HG03095 (cell line): ENCODE results near the gene TRIM36.
A peak's percentile ranks its signal among the peaks of the same experiment; 100 is the strongest.

Experiments
- ATAC-seq: cut with Tn5 transposase; IDR thresholded peaks from one replicate; pipeline ENCODE4 v1.9.1; 2021; ENCODE audit warnings: moderate library complexity; ENCODE audit not compliant: unreplicated experiment

Gene TRIM36

DNA sequence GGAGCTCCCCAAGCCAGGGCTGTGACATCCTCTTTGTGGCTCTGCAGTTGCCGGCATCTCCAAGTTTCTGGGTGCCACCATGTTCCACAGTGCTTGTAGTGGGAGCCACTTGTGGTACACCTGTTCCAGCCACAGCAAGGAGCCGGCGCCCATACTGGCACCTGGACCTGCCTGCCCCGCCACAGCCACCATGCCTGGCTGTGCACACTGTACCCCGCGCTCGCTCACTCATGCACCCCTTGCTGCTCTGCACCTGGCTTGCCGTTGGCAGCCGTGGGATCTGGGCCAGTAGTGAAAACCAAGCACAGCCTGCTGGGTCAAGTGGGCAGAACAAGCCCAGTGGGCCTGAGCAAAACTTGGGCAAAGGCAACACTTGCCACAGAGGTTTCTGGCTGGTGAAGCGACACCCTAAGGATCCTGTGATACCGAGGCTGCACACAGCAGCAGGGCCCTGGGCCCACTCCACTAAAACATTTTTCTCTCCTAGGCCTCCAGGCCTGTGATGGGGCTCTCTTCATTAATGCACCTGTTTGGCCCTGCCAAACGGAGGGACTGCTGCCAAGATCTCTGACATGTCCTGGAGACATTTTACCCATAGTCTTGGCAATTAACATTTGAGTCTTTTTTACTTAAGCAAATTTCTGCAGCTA is 2.8 kb downstream of the TRIM36 start:
- no peak for ATAC-seq

GRCh38 chr5:115165790-115166189 is 3.9 kb downstream of the TRIM36 start:
- no peak for ATAC-seq

DNA sequence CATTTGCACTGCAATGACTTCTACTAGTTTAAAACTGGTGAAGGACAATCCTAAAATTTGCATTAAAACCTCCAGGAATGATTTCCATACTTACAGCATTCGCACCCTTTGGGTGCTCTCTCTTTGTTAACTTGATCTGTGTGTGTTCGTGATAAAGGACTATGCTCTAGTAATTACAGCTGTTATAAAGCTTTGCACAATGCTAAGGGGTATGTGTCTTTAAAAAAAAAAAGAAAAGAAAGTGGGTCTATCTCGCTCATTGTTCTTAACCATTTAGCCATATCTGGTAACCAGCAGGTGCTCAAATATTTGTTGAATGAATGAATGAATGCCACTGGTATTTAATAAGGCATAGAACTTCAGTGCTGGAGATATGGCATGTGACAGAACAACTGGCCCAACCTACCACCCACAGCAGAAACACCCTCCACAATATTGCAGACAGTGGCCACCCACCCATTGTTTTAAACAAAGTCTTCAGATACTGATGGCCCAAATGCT is 8.7 kb downstream of the TRIM36 start:
- no peak for ATAC-seq

- ATAC-seq = no peak
These were observed 18.4 kb downstream of the TRIM36 start for GRCh38 chr5:115151208-115151805.

GRCh38 chr5:115150512-115150911 is 19.2 kb downstream of the TRIM36 start:
- ATAC-seq = no peak

DNA sequence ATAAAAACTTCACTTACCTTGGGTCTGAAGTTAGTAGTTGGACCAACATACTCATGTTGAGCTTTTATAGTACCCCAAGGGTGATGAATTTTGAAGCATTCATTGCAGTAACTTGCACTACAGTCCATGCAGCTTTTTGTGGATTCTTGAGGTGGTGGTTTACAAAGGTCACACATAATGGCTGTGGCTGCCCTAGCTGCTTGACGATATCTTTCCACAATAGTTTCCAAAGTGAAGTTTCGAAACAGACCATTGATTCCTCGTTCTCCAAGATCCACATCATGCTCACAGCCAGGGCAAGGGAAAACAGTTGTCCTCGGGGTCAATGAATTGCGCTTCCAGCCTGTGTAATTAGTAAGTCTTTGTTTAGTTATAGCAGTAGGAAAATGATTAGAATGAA is 22.7 kb downstream of the TRIM36 start:
- ATAC-seq = no peak

- no peak for ATAC-seq
These were observed 33.4 kb downstream of the TRIM36 start for GRCh38 chr5:115136294-115136693.

GRCh38 chr5:115132465-115132864 is 37.2 kb downstream of the TRIM36 start:
- no peak for ATAC-seq

DNA sequence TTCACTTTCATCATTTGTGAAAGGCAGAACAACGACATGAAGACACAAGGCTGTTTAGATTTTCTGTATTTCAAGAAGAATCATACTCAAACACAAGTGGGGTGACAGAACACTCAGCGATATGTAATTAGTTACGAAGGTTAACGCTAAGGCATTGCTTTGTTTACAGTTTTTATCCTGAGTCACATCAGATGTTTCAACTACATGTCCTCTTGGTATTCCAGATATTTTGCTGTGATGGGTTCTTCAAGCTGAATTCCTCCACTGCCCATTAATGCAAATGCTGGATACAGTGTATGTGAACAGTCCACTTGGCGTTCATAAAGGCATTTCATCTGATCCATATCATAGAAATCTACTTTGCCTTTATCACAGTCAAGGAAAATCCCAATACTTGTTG is 43.4 kb downstream of the TRIM36 start:
- no peak for ATAC-seq

- no peak for ATAC-seq
These were observed 45.0 kb downstream of the TRIM36 start for GRCh38 chr5:115124741-115125140.

GRCh38 chr5:115116001-115116400 is 53.7 kb downstream of the TRIM36 start:
- ATAC-seq = no peak

DNA sequence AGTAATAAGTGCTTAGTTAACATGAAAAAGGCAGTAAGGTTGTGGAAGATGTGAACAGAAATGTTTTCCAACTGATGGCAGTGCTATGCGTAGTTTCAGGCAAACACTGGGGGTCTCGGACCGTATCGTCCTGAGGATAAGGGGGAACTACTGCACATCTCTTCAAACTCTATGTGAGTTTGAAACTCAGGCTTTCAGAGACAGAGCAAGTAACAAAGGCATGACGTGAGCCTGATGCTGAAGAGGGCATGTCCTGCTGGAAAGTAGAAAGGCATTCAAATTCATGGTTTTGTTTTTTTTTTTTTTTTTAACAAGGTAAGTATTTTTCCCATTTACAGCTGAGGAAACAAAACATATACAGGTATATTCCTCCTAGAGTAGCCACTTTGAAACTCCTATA is 59.9 kb downstream of the TRIM36 start:
- ATAC-seq = no peak

DNA sequence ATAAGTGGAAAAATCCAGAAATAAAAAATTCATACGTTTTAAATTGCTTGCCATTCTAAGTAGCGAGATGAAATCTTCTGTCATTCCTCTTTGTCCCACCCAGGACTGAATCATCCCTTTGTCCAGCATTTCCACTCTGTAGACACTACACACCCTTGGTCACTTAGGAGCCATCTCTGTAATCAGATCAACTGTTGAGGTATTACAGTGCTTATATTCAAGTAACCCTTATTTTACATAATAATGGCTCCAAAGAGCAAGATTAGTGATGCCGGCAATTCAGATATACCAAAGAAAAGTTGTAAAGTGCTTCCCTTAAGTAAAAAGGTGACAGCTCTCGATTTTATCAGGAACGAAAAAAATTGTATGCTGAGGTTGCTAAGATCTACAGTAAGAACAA is 60.4 kb downstream of the TRIM36 start:
- ATAC-seq = no peak

GRCh38 chr5:115100319-115100955 is 69.3 kb downstream of the TRIM36 start:
- no peak for ATAC-seq

DNA sequence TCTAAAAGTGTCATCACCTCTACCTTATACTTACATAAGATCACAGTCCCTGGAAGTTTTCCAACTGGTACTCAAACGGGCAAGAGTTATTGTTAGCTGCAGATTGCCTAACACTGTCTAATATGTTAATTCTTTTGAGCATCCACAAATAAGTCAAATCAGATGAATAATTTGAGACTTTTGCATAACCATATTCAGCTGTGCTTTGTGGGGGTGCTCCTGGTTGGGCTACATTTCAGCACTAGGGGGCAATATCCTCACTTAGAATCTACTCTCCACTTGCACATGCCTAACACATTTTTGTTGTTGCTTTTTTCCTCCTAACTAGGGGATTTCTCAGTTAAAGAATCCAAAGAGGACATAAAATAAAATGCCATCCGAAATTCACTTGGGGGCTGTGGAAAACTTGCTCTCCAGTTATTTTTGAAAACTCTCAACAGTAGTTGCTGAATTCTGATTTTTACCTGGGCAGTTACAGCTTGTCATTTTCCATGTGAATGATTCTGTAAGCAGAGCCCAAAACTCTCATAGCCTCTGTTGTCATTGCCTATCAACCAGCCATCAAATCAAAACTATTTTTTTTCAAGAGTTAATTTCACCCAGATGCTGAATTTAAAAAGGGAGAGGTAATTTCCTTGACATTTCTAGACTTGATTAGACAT is 71.5 kb downstream of the TRIM36 start:
- peak; percentile 89 for ATAC-seq

GRCh38 chr5:115097236-115097635 is 72.5 kb downstream of the TRIM36 start:
- no peak for ATAC-seq

- ATAC-seq = no peak
These were observed 73.5 kb downstream of the TRIM36 start for GRCh38 chr5:115096034-115096769.

DNA sequence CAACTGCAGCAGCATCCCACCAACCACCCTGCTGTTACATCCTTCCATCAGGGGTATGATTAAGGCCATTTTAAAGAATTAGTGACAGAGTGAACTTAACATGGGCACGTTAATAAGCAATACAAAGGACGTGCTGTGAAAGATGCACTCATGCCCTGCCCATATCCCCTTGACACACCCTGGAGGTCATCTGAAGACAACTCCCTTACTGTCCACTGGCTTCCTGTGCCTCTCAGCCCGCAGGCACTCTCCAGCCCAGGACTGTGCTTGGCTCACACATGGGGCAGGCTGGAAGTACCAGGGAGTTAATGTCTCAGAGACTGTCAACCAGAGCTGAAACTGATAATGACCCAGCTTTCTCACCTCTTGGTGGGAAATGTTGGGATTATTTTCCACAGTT is 81.8 kb downstream of the TRIM36 start:
- no peak for ATAC-seq

DNA sequence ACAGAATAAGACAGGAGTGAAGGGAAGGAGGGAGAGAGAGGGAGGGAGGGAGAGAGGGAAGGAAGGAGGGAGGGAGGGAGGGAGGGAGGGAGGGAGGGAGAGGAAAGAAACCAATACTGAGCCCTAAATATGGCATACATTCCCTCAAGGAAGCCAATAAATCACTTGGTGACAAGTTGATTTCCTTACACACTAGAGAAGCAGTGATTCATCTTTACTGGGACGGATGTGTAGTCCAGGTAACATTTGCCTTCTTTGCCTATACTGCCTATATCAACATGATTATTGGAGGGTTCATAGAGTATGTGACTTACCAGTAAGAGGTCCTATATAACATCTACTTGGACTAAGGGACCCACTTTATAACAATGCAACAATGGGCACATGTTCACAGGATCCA is 83.2 kb downstream of the TRIM36 start:
- no peak for ATAC-seq

DNA sequence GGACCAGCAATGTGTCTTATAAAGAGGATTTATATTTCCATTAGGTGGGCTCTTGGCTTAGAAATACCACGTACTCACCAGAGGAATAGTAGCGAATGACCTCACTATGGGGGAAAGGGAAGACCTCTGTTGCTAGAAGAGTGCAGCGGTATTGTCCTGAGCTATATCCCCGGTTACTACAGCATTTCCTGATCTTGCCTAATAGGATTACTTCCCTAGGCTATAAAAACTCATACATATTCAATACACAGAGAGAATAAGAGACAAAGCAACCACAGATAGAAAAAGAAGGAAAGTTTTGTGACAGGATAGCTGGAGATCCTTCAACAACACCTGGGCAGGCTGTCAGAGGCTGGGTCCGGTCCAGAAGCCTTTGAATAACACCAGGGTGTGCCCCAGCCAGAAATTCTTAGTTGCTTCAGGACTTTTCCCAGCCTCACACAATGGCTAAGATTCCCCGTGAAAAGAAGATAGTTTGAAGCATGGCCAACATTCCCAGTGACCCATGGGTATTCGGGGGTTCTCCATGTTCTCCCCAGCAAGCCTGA is 85.4 kb downstream of the TRIM36 start:
- no peak for ATAC-seq
